ENCODE data around the gene PIH1D1.

Gene PIH1D1

GRCh38 chr19:49433240-49433901, 18.2 kb downstream of the PIH1D1 start:
- Histone ChIP-seq H2AFZ (ENCODE audit: low read length) (no peak overlapping the region), H3F3A (ENCODE audit: low read depth) (no peaks in the 10 kb centered on the region), H3K4me1 (ENCODE audit: insufficient read depth, low read length, poor library complexity, severe bottlenecking) (peaks cover 9% of the 10 kb centered on the region), H3K4me3 (ENCODE audit: low read length, poor library complexity, severe bottlenecking) (no peak overlapping the region), H3K27me3 (ENCODE audit: insufficient read depth, low read length, poor library complexity, severe bottlenecking) (no peaks in the 10 kb centered on the region), H3K79me2 (ENCODE audit: insufficient read depth, low read length) (no peaks in the 10 kb centered on the region), H3K36me3 (ENCODE audit: insufficient read depth, low read length) (no peaks in the 10 kb centered on the region), H3K9me3 (ENCODE audit: insufficient read depth, low read depth, low read length) (no peaks in the 10 kb centered on the region), H3K9me2 (replicated peaks; ENCODE audit: low read depth, low read length) (no peaks in the 10 kb centered on the region), H4K20me1 (ENCODE audit: insufficient read depth, low read length, poor library complexity, severe bottlenecking) (no peaks in the 10 kb centered on the region), H3K9ac (ENCODE audit: low read depth, low read length, poor library complexity, severe bottlenecking) (no peak overlapping the region), H3K4me2 (ENCODE audit: low read depth, low read length, poor library complexity, severe bottlenecking) (no peak overlapping the region)
- no peak for TF ChIP-seq EZH2phosphoT487 (IDR thresholded peaks at IDR 0.05; ENCODE audit: borderline replicate concordance)
- no peak for TF ChIP-seq CTCF (conservative IDR thresholded peaks at IDR 0.05; ENCODE audit: low read length)

- Histone ChIP-seq H3K4me3 (ENCODE audit: low read length, poor library complexity, severe bottlenecking) (no peak overlapping the region), H3K36me3 (ENCODE audit: insufficient read depth, low read length) (no peaks in the 10 kb centered on the region), H3F3A (ENCODE audit: low read depth) (no peaks in the 10 kb centered on the region), H3K9me2 (replicated peaks; ENCODE audit: low read depth, low read length) (no peaks in the 10 kb centered on the region), H2AFZ (ENCODE audit: low read length) (no peak overlapping the region), H3K4me2 (ENCODE audit: low read depth, low read length, poor library complexity, severe bottlenecking) (no peak overlapping the region), H3K9me3 (ENCODE audit: insufficient read depth, low read depth, low read length) (no peaks in the 10 kb centered on the region), H3K9ac (ENCODE audit: low read depth, low read length, poor library complexity, severe bottlenecking) (no peak overlapping the region), H4K20me1 (ENCODE audit: insufficient read depth, low read length, poor library complexity, severe bottlenecking) (no peaks in the 10 kb centered on the region), H3K79me2 (ENCODE audit: insufficient read depth, low read length) (no peaks in the 10 kb centered on the region), H3K4me1 (ENCODE audit: insufficient read depth, low read length, poor library complexity, severe bottlenecking) (peaks cover 9% of the 10 kb centered on the region), H3K27me3 (ENCODE audit: insufficient read depth, low read length, poor library complexity, severe bottlenecking) (no peaks in the 10 kb centered on the region)
- TF ChIP-seq EZH2phosphoT487 (IDR thresholded peaks at IDR 0.05; ENCODE audit: borderline replicate concordance) (no peak), CTCF (conservative IDR thresholded peaks at IDR 0.05; ENCODE audit: low read length) (no peak)
These were observed 19.2 kb downstream of the PIH1D1 start for GRCh38 chr19:49432141-49433073.

DNA sequence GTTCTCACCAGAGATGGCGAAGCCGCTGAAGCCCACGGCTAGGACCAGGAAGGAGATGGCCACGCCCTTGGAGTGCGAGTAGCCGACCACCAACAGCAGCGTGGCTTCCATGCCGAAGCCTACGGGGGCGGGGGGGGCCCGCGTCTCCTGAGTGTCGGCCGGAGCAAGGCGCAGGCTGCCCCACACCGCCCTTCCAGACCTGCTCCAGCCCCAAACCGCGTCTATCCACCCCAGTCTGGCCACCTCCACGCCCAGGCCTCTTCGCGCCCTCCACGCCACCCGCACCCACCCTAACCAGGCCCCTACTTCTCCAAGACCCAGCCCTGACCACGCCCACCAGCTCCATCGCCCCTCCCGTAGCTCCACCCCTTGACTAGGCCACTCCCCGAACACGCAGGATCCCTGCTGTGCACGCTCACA, 20.3 kb downstream of the PIH1D1 start:
- H3K27me3 ChIP-seq (ENCODE audit: insufficient read depth, low read length, poor library complexity, severe bottlenecking), result no peaks in the 10 kb centered on the region

More for the DNA sequence above, 20.3 kb downstream of the PIH1D1 start:
- Histone ChIP-seq H3K36me3 (ENCODE audit: insufficient read depth, low read length) (no peaks in the 10 kb centered on the region), H3K4me3 (ENCODE audit: low read length, poor library complexity, severe bottlenecking) (no peak overlapping the region), H3K9ac (ENCODE audit: low read depth, low read length, poor library complexity, severe bottlenecking) (no peak overlapping the region), H3K4me1 (ENCODE audit: insufficient read depth, low read length, poor library complexity, severe bottlenecking) (peaks cover 9% of the 10 kb centered on the region), H4K20me1 (ENCODE audit: insufficient read depth, low read length, poor library complexity, severe bottlenecking) (no peaks in the 10 kb centered on the region), H3F3A (ENCODE audit: low read depth) (no peaks in the 10 kb centered on the region), H2AFZ (ENCODE audit: low read length) (no peak overlapping the region), H3K4me2 (ENCODE audit: low read depth, low read length, poor library complexity, severe bottlenecking) (no peak overlapping the region), H3K9me3 (ENCODE audit: insufficient read depth, low read depth, low read length) (no peaks in the 10 kb centered on the region), H3K79me2 (ENCODE audit: insufficient read depth, low read length) (no peaks in the 10 kb centered on the region), H3K9me2 (replicated peaks; ENCODE audit: low read depth, low read length) (no peaks in the 10 kb centered on the region)
- TF ChIP-seq CTCF (conservative IDR thresholded peaks at IDR 0.05; ENCODE audit: low read length) (no peak), EZH2phosphoT487 (IDR thresholded peaks at IDR 0.05; ENCODE audit: borderline replicate concordance) (no peak)

All from Loucy (cell line).